LNCaP clone FGC (cell line): ENCODE data around the gene IL21R.

Source experiments
- DNase-seq: peaks from one replicate; pipeline ENCODE4 v3.0.0-alpha.2; 2011; ENCODE audit warnings: low read depth
- H3K4me3 ChIP-seq: 2 replicates; pipeline ENCODE4 v1.5.1; 2011; ENCODE audit warnings: mild to moderate bottlenecking, low read depth, low read length, control low read depth
- CTCF ChIP-seq: IDR thresholded peaks from 2 replicates; pipeline ENCODE4 v1.5.1; 2012; ENCODE audit warnings: mild to moderate bottlenecking; ENCODE audit not compliant: control insufficient read depth, insufficient read depth; ENCODE audit errors: extremely low read depth

The IL21R gene

GRCh38 chr16:27414788-27415431 lies 12.9 kb downstream of the IL21R start:
- DNase-seq, result no peak
- no peak overlapping the region for H3K4me3 ChIP-seq
- no peak for TF ChIP-seq CTCF

- no peak overlapping the region for H3K4me3 ChIP-seq
- no peak for DNase-seq
- TF ChIP-seq CTCF, result no peak
These were observed 15.2 kb downstream of the IL21R start for GRCh38 chr16:27417047-27417671.

GRCh38 chr16:27421961-27422740 lies 20.2 kb downstream of the IL21R start:
- H3K4me3 ChIP-seq, result no peak overlapping the region
- DNase-seq, result no peak
- TF ChIP-seq CTCF, result no peak

- TF ChIP-seq CTCF, result no peak
- DNase-seq, result no peak
These were observed 23.0 kb downstream of the IL21R start for GRCh38 chr16:27424772-27425498.

GRCh38 chr16:27425961-27426360 lies 24.0 kb downstream of the IL21R start:
- no peak overlapping the region for H3K4me3 ChIP-seq
- TF ChIP-seq CTCF, result no peak
- no peak for DNase-seq

More at GRCh38 chr16:27424772-27425498, 23.0 kb downstream of the IL21R start:
- no peak overlapping the region for H3K4me3 ChIP-seq

- no peak for TF ChIP-seq CTCF
- H3K4me3 ChIP-seq, result no peak overlapping the region
- DNase-seq, result no peak
These were observed 24.7 kb downstream of the IL21R start for GRCh38 chr16:27426423-27427408.
